Loucy (cell line): ENCODE results near the gene SHPK.

Experiments
- CTCF ChIP-seq: fragments of 200-600 bp; sonication (generic); conservative IDR thresholded peaks from 2 replicates; pipeline ENCODE4 v1.5.1; 2014; ENCODE audit warnings: mild to moderate bottlenecking, antibody characterized with exemption, low read length
- EZH2phosphoT487 ChIP-seq: fragments of 200-600 bp; IDR thresholded peaks from 2 replicates; pipeline ENCODE4 v1.6.1; 2018; ENCODE audit warnings: antibody characterized with exemption, mild to moderate bottlenecking, moderate library complexity, borderline replicate concordance

DNA sequence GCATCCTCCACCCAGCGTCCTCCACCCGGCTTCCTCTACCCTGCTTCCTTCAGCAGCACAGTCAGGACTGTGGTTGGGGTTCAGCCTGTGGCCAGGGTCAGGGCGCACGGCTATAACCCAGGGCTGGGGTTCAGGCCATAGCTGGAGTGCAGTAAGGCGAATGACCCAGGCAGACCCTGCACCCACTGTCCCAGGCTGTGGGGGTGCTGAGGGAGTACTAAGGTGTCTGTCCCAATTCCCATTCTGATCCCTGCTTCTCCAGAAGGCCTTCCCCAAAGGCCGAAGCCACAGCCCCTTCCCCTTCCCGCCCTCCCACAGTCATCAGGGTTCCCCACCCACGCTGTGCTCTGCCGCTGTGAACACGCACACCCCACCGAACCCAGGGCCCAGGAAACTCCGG, 45.0 kb upstream of the SHPK start:
- TF ChIP-seq CTCF (no peak), EZH2phosphoT487 (no peak)
